NCI-H748 (cell line): ENCODE results near the gene SAG.

Experiments
- DNase-seq: peaks from one replicate; lab custom pipeline; 2025; ENCODE audit not compliant: unreplicated experiment; lab: John Stamatoyannopoulos, UW

The SAG gene

DNA sequence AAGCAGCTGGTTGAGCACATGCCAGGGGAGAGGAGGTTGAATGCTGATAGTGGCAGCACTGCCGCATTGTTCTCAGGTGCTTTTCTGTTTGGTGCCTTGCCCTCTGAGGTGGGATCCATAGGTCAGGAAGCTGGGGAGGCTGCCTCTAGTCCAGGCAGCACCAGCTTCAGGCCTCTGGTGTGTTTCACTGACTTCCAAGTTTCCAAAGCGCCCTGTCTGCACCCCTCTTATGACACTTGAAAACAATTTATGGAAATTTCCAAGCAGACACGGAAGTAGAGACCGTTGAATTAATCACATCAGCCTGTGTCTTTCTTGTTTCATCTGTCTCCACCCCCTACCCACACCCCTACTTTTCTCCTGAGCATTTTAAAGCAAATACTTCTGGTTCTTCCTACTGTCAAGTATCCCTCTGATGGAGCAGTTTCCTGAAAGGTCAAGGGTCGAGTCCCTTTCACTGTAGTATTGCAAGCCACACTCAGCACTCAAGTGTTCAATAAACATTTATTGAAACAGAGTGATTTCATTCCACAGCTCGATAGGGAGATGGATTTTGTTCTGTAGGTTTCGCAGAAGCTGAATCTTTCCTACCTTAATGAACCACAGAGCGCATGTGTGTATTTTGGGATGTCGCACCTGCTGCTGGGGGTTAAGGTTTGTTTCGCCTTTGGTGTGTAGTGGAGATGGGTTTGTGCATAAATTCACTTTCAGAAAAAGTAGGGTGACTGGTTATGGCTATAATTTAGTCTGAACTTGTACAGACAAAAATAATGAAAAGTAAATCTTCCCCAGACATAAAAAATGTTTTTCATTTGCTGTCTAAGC, 68.1 kb downstream of the SAG start:
- no peak for DNase-seq

- no peak for DNase-seq
Observed at GRCh38 chr2:233379034-233379433, 71.4 kb downstream of the SAG start.

DNA sequence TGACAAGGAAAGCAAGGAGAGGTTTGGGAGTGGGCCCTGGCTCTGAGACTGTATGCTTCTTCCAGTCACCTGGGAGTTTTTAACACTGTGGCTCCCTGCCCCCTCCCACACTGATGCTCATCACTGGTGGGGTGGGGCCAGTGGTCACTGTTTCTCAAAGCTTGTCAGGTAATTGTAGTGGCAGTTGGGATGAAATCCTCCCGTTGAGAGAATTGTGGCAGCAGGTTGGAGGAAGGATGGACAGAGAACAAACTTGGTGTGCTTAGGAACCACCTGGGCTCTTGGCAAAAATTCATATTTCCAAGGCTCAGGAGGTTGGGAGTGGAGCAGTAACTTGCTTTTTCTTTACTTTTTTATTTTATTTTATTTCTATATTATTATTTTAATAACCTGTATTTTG, 71.8 kb downstream of the SAG start:
- no peak for DNase-seq

DNA sequence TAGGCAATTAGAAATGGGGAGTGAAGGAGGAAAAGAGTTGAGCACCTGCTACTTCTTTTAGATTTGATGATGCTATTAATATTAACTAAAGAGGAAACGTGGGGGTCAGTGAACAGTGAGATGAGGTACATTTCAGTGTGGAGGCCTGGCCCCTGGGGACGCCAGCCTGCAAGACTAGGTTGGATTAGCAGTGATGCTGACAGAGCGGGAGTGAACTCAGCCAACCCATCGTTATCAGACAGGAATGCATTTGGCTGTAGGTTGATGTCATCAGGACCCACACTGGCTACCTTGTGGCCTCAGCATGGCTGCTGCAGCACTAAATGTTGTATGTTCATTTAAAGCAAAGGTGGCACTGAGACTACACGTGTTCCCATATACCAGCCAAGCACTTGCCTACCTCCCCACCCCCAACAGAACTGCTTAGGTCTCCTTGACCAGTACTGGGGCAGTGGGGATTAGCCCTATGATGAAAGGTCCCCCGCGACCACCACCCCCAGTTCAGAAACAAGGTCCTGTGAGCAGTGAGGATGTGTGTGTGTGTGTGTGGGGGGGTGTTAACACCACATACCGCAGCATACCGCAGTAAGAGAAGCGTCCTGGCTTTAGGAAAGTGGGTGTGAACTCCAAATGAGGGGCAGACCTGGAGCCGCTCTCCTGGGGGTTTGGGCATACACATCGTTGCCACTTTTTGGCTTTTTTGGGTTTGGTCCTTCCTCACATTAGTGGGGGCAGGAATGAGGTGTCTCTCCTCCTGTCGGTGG, 72.7 kb downstream of the SAG start:
- no peak for DNase-seq

DNA sequence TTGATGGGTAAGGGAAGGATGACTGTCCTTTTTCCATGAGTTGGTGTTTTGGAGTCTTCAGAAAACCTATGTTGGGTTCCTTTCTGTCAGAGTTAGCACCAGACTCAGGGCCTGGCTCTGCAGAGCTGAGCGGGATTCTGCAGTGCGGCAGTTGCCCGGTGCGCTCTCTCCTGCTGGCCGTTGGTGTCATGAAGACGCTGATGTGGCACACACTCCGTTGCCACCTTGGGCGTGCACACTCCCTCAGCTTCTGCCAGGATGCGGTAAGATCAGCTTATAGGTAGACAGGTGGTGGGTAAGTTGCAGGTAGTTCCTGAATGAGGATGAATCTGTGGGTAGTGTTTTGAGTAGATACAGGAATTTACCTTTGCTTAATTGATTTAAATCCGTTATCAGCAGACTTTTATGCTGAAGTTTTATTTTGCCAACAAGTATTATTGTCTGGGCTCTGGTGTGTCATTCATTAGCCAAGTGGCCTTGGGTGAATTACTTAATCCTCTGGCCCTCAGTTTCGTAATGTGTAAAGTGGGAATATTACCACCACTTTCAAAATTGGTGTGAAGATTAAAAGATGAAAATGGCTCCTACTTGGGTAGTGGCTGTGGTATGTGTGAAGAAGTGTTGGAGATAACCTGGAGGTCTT, 73.5 kb downstream of the SAG start:
- DNase-seq = no peak

- no peak for DNase-seq
Observed at GRCh38 chr2:233381638-233381995, 74.0 kb downstream of the SAG start.

DNA sequence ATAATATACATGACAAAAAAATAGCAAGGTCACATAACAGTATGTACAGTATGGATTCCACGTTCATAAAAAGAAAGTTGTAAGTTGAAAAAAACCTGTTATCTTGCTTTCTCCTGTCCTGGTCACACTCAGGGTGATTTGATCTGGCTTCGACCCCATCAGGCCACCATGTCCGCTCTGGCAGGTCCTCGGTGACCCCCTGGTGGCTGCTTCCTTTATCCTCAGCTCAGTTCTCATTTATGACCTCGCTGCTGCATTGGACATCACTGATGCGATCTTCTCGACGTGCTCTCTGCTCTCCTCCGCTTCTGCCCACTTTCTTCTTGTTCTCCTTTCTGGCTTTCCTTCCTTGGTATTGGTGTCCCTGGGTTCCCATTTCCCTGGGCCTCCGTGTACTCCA, 76.4 kb downstream of the SAG start:
- no peak for DNase-seq

- no peak for DNase-seq
Observed at GRCh38 chr2:233384811-233385488, 77.3 kb downstream of the SAG start.

GRCh38 chr2:233385489-233386044, 78.0 kb downstream of the SAG start:
- DNase-seq = no peak

GRCh38 chr2:233386382-233387041, 78.9 kb downstream of the SAG start:
- no peak for DNase-seq

- DNase-seq = no peak
Observed at GRCh38 chr2:233387225-233387624, 79.6 kb downstream of the SAG start.

DNA sequence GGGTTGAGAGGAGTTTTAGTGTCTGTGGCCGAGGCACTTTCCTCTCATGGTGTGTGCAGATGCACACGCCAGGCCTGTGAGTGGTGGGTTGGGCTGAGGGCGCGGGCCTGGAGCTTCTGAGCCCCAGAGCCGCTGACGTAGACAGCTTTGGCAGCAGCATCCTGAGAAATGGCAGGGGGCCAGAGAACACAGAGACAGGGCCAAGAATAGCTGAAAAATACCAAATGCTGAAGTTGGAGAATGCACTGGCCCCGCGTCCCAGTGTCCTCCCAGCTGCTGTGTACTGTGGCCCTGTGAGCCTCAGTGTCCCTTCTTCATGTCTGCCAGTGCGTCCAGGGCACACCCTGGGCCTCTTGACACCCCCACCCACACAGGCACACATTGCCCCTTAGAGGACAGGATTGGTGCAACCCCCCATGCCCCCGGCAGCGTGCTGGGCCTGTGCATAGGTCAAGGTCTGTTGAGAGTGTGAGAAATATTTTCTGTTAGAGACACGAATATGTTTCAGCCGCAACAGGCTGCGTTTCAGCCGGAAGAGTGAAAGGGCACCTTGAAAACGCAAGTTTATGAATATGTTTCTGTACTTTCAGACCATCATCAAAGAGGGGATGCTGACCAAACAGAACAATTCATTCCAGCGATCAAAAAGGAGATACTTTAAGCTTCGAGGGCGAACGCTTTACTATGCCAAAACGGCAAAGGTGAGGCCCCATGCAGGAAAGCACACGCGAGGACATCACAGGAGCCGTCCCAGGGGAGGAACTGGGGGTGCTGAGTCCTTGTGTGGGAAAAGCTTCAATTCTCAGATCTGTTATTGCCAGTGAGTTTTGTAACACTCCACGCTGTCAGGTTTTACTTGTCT, 80.3 kb downstream of the SAG start:
- DNase-seq = no peak

- DNase-seq = no peak
Observed at GRCh38 chr2:233389601-233390125, 82.0 kb downstream of the SAG start.

- DNase-seq = no peak
Observed at GRCh38 chr2:233395687-233396086, 88.1 kb downstream of the SAG start.
